Stimulated activated CD4-positive, alpha-beta T cell treated with anti-CD3 and anti-CD28 coated beads, TNF-alpha, amount 100 ng/mL, for 48 hours (primary cell): ENCODE data around the gene NAPA.
"Not testable (repeated sequence)": the region's sequence is repeated elsewhere in the genome, so short reads cannot be mapped to it uniquely, and the experiment has no call there.

Experiments used
- DNase-seq, 3 donors: peaks; one replicate each; pipeline ENCODE4 v3.0.0-alpha.2; 2020; ENCODE audit warnings: low read depth in 3 of 3

The NAPA gene

GRCh38 chr19:47486220-47486619 lies 28.6 kb downstream of the NAPA start:
- DNase-seq: not testable (repeated sequence)

- no peak for DNase-seq
These were observed 29.7 kb downstream of the NAPA start for GRCh38 chr19:47485210-47485609.

GRCh38 chr19:47483800-47484690 lies 30.8 kb downstream of the NAPA start, which contains the start of gene KPTN:
TSS of gene KPTN (minus strand) at chr19:47484219. CDS start at chr19:47484160, 59 bp downstream.
- DNase-seq: peak; percentile 83 to 86 (median 86)

- DNase-seq: no peak
These were observed 31.7 kb downstream of the NAPA start for GRCh38 chr19:47483200-47483599.

GRCh38 chr19:47481460-47482052 lies 33.3 kb downstream of the NAPA start:
- no peak for DNase-seq

- DNase-seq: no peak
These were observed 34.2 kb downstream of the NAPA start for GRCh38 chr19:47480658-47481057.

GRCh38 chr19:47479701-47480503 lies 35.0 kb downstream of the NAPA start:
- no peak for DNase-seq

- no peak for DNase-seq
These were observed 38.4 kb downstream of the NAPA start for GRCh38 chr19:47476438-47476972.

GRCh38 chr19:47475465-47475864 lies 39.4 kb downstream of the NAPA start:
- DNase-seq: no peak

- DNase-seq: no peak
These were observed 41.5 kb downstream of the NAPA start for GRCh38 chr19:47473336-47473735.

- DNase-seq: peak; percentile 16 to 33 (median 19)
These were observed 43.0 kb downstream of the NAPA start, which contains the start of gene SLC8A2 for GRCh38 chr19:47471733-47472457. TSS of gene SLC8A2 (minus strand) at chr19:47471893. CDS start at chr19:47466403, 5,490 bp downstream.

GRCh38 chr19:47471381-47471732 lies 43.5 kb downstream of the NAPA start:
- DNase-seq: no peak

- DNase-seq: no peak
These were observed 44.2 kb downstream of the NAPA start for GRCh38 chr19:47470447-47471195.

GRCh38 chr19:47469719-47470118 lies 45.1 kb downstream of the NAPA start:
- DNase-seq: no peak

GRCh38 chr19:47469363-47469700 lies 45.5 kb downstream of the NAPA start:
- DNase-seq: no peak

GRCh38 chr19:47467914-47468313 lies 46.9 kb downstream of the NAPA start:
- no peak for DNase-seq

GRCh38 chr19:47465957-47466356 lies 48.9 kb downstream of the NAPA start:
- no peak for DNase-seq

GRCh38 chr19:47464675-47465419 lies 50.0 kb downstream of the NAPA start:
- no peak for DNase-seq

- no peak for DNase-seq
These were observed 53.0 kb downstream of the NAPA start for GRCh38 chr19:47461876-47462275.

GRCh38 chr19:47459477-47459876 lies 55.4 kb downstream of the NAPA start:
- DNase-seq: no peak
